Activated CD4-positive, alpha-beta T cell treated with anti-CD3 and anti-CD28 coated beads, Interleukin-10, Interleukin-2, amounts not matched to agents 100 ng/mL and 50 ng/mL, durations not matched to agents 16 hours and 8 hours (primary cell): ENCODE measurements around the gene SALL3.

Source experiments
- DNase-seq: peaks from one replicate; pipeline ENCODE4 v3.0.0-alpha.2; 2020

SALL3 gene

GRCh38 chr18:78981394-78981831 is 1.8 kb downstream of the SALL3 start:
- no peak for DNase-seq

- DNase-seq = no peak
Observed at GRCh38 chr18:78981989-78982620, 2.5 kb downstream of the SALL3 start.

- DNase-seq = no peak
Observed at GRCh38 chr18:78983512-78983911, 3.9 kb downstream of the SALL3 start.

GRCh38 chr18:78984941-78985784 is 5.5 kb downstream of the SALL3 start:
- DNase-seq = peak; percentile 53

- DNase-seq = peak; percentile 11
Observed at GRCh38 chr18:78986018-78986481, 6.4 kb downstream of the SALL3 start.

- no peak for DNase-seq
Observed at GRCh38 chr18:78991446-78991845, 11.8 kb downstream of the SALL3 start.

GRCh38 chr18:78992041-78993011 is 12.7 kb downstream of the SALL3 start:
- no peak for DNase-seq

GRCh38 chr18:78993014-78993926 is 13.7 kb downstream of the SALL3 start:
- DNase-seq = no peak

GRCh38 chr18:78994000-78994399 is 14.4 kb downstream of the SALL3 start:
- no peak for DNase-seq

- no peak for DNase-seq
Observed at GRCh38 chr18:78994531-78994930, 14.9 kb downstream of the SALL3 start.

GRCh38 chr18:78994977-78995582 is 15.5 kb downstream of the SALL3 start:
- no peak for DNase-seq

GRCh38 chr18:78995740-78996395 is 16.2 kb downstream of the SALL3 start:
- DNase-seq = no peak

- DNase-seq = no peak
Observed at GRCh38 chr18:78996741-78997490, 17.3 kb downstream of the SALL3 start.

- DNase-seq = no peak
Observed at GRCh38 chr18:78998371-78999071, 18.9 kb downstream of the SALL3 start.

GRCh38 chr18:78999939-79000338 is 20.3 kb downstream of the SALL3 start:
- DNase-seq = no peak

GRCh38 chr18:79000997-79001396 is 21.4 kb downstream of the SALL3 start:
- DNase-seq = no peak

GRCh38 chr18:79005653-79006052 is 26.0 kb downstream of the SALL3 start:
- no peak for DNase-seq

- no peak for DNase-seq
Observed at GRCh38 chr18:79006106-79006795, 26.6 kb downstream of the SALL3 start.

GRCh38 chr18:79007440-79007839 is 27.8 kb downstream of the SALL3 start:
- no peak for DNase-seq
